ENCODE data around the gene RNF168.

- no peak for TF ChIP-seq EZH2 (IDR thresholded peaks at IDR 0.05; ENCODE audit: insufficient read depth, low read length)
- no peak for TF ChIP-seq CTCF (IDR thresholded peaks at IDR 0.05; ENCODE audit: insufficient read depth, low read depth, low read length)
These were observed 80.4 kb downstream of the RNF168 start for GRCh38 chr3:196423044-196423781.
